CD4-positive, alpha-beta memory T cell (primary cell): ENCODE data around the gene STEAP2. TPM values are rescaled to one million over a fixed set of nuclear protein-coding genes. Genes with fewer than 3 reads are reported as not detected.

Experiments
- CTCF ChIA-PET: fragments of 350-600 bp; sonication (Branson Sonifier 250); formaldehyde crosslinking; loops from one replicate; lab custom pipeline; 2021; ENCODE audit warnings: inconsistent platforms; ENCODE audit not compliant: partially characterized antibody; lab: Charles Lee
- POLR2A ChIA-PET: fragments of 350-600 bp; sonication (Branson Sonifier 250); formaldehyde crosslinking; loops from one replicate; lab custom pipeline; 2021; ENCODE audit not compliant: partially characterized antibody; lab: Charles Lee
- DNase-seq, 5 donors: peaks; one replicate each; pipeline versions ENCODE4 v3.0.0 to v3.0.0-alpha.2; 2020 to 2022; ENCODE audit warnings: mixed read lengths in 1 of 5
- H3K27ac ChIP-seq: one replicate; pipeline ENCODE4 v1.7.0; 2013; ENCODE audit warnings: low read depth, low read length
- H3K27me3 ChIP-seq: 2 replicates; pipeline ENCODE4 v1.7.0; 2013; ENCODE audit warnings: mild to moderate bottlenecking, low read length, moderate library complexity; ENCODE audit not compliant: insufficient read depth
- H3K36me3 ChIP-seq: 2 replicates; pipeline ENCODE4 v1.7.0; 2013; ENCODE audit warnings: mild to moderate bottlenecking, low read length, moderate library complexity; ENCODE audit not compliant: insufficient read depth
- H3K4me1 ChIP-seq: 2 replicates; pipeline ENCODE4 v1.7.0; 2013; ENCODE audit warnings: mild to moderate bottlenecking, low read length, moderate library complexity; ENCODE audit not compliant: insufficient read depth
- H3K4me3 ChIP-seq, 2 donors: one replicate each; pipeline ENCODE4 v1.7.0; 2013; ENCODE audit warnings: low read length in 2 of 2, mild to moderate bottlenecking in 1 of 2
- H3K9me3 ChIP-seq, 2 donors: one replicate each; pipeline ENCODE4 v1.7.0; 2013; ENCODE audit warnings: low read length in 2 of 2, control low read depth in 1 of 2; ENCODE audit not compliant: control insufficient read depth in 1 of 2
- H3K27ac Mint-ChIP-seq, 7 donors: one replicate each; pipeline ENCODE4 v1.8.0; 2020 to 2021; ENCODE audit warnings: mixed read lengths in 7 of 7, mild to moderate bottlenecking in 6 of 7, inconsistent platforms in 3 of 7, moderate library complexity in 3 of 7
- H3K27me3 Mint-ChIP-seq, 2 donors: one replicate each; pipeline ENCODE4 v1.8.0; 2020 to 2021; ENCODE audit warnings: mixed read lengths in 2 of 2
- H3K36me3 Mint-ChIP-seq, 2 donors: one replicate each; pipeline ENCODE4 v1.8.0; 2020 to 2021; ENCODE audit warnings: mixed read lengths in 2 of 2, inconsistent platforms in 1 of 2, mild to moderate bottlenecking in 1 of 2
- H3K4me1 Mint-ChIP-seq, 4 donors: one replicate each; pipeline ENCODE4 v1.8.0; 2020 to 2021; ENCODE audit warnings: mixed read lengths in 4 of 4, mild to moderate bottlenecking in 1 of 4
- H3K4me3 Mint-ChIP-seq, 8 donors: one replicate each; pipeline ENCODE4 v1.8.0; 2020 to 2021; ENCODE audit warnings: mixed read lengths in 8 of 8, mild to moderate bottlenecking in 7 of 8, moderate library complexity in 6 of 8, inconsistent platforms in 3 of 8
- H3K9me3 Mint-ChIP-seq, 8 donors: one replicate each; pipeline ENCODE4 v1.8.0; 2020 to 2021; ENCODE audit warnings: mixed read lengths in 8 of 8, mild to moderate bottlenecking in 5 of 8, inconsistent platforms in 3 of 8, moderate library complexity in 1 of 8
- intact Hi-C: fragments of 100-400 bp; cut with micrococcal nuclease; formaldehyde crosslinking; loops from one replicate; pipeline ENCODE4 v1.15.1; 2023
- polyA plus RNA-seq, 2 donors: library from polyadenylated mRNA; unstranded; fragments of 300-500 nt; fragmentation: Illumina TruSeq; gene quantifications; one replicate each; pipeline ENCODE4 v1.2.3, GENCODE V29; 2021
- total RNA-seq, 2 experiments: library from RNA; stranded (reverse); gene quantifications; one replicate each; pipeline ENCODE4 v1.2.3, GENCODE V29; 2021

Gene STEAP2
- total and polyA plus RNA-seq, 4 experiments from 2014 or later = 0.06 TPM; not detected in 3

- no peak overlapping the region for H3K4me3 ChIP-seq
- Mint-ChIP-seq H3K4me3 (peak overlapping the region in 1 of 8 donors; percentile 29), H3K27ac (no peak overlapping the region), H3K27me3 (peaks cover 1% of the 10 kb centered on the region in 2 donors), H3K4me1 (no peaks in the 10 kb centered on the region), H3K36me3 (no peaks in the 10 kb centered on the region), H3K9me3 (peaks cover 0 to 1% (median 0%) of the 10 kb centered on the region in 8 donors)
- ChIA-PET CTCF (interaction anchor here (1.2 kb wide), 1 partner anchor 43 kb away, joined by 3 read pairs; no protein-coding TSS in a partner anchor), POLR2A (no interaction called here)
- H3K27ac ChIP-seq = no peak overlapping the region
- H3K36me3 ChIP-seq = no peaks in the 10 kb centered on the region
- peaks cover 8% of the 10 kb centered on the region for H3K27me3 ChIP-seq
- DNase-seq = no peak
- H3K9me3 ChIP-seq = no peaks in the 10 kb centered on the region
- no peaks in the 10 kb centered on the region for H3K4me1 ChIP-seq
- intact Hi-C loops = no loop called here
Observed at GRCh38 chr7:90269163-90269562, 57.6 kb downstream of the STEAP2 start.

GRCh38 chr7:90270431-90271178 lies 59.1 kb downstream of the STEAP2 start:
- H3K4me3 Mint-ChIP-seq = no peak overlapping the region

GRCh38 chr7:90271753-90272152 lies 60.2 kb downstream of the STEAP2 start:
- no peak overlapping the region for H3K4me3 ChIP-seq
- peaks cover 0 to 1% (median 0%) of the 10 kb centered on the region in 8 donors for H3K9me3 Mint-ChIP-seq
- no peak overlapping the region for H3K27ac ChIP-seq
- intact Hi-C loops = no loop called here
- H3K27me3 Mint-ChIP-seq = no peaks in the 10 kb centered on the region
- ChIA-PET CTCF (no interaction called here), POLR2A (no interaction called here)
- peaks cover 8% of the 10 kb centered on the region for H3K27me3 ChIP-seq
- H3K4me3 Mint-ChIP-seq = no peak overlapping the region
- H3K36me3 Mint-ChIP-seq = no peaks in the 10 kb centered on the region
- no peaks in the 10 kb centered on the region for H3K4me1 ChIP-seq
- no peak for DNase-seq
- no peaks in the 10 kb centered on the region for H3K4me1 Mint-ChIP-seq
- no peaks in the 10 kb centered on the region for H3K9me3 ChIP-seq
- no peak overlapping the region for H3K27ac Mint-ChIP-seq
- H3K36me3 ChIP-seq = no peaks in the 10 kb centered on the region

More at GRCh38 chr7:90270431-90271178, 59.1 kb downstream of the STEAP2 start:
- no peak overlapping the region for H3K27ac Mint-ChIP-seq
- no peak overlapping the region for H3K4me3 ChIP-seq
- ChIA-PET POLR2A (no interaction called here), CTCF (no interaction called here)
- H3K27ac ChIP-seq = no peak overlapping the region
- no peaks in the 10 kb centered on the region for H3K36me3 ChIP-seq
- peaks cover 0 to 1% (median 0%) of the 10 kb centered on the region in 8 donors for H3K9me3 Mint-ChIP-seq
- H3K4me1 Mint-ChIP-seq = no peaks in the 10 kb centered on the region
- no peaks in the 10 kb centered on the region for H3K9me3 ChIP-seq
- DNase-seq = no peak
- peaks cover 8% of the 10 kb centered on the region for H3K27me3 ChIP-seq
- no peaks in the 10 kb centered on the region for H3K4me1 ChIP-seq
- peaks cover 0 to 1% of the 10 kb centered on the region in 2 donors for H3K27me3 Mint-ChIP-seq
- intact Hi-C loops = no loop called here
- H3K36me3 Mint-ChIP-seq = no peaks in the 10 kb centered on the region

GRCh38 chr7:90272242-90272641 lies 60.7 kb downstream of the STEAP2 start:
- Histone ChIP-seq H3K9me3 (no peaks in the 10 kb centered on the region), H3K27me3 (peaks cover 8% of the 10 kb centered on the region), H3K36me3 (no peaks in the 10 kb centered on the region), H3K4me3 (no peak overlapping the region), H3K4me1 (no peaks in the 10 kb centered on the region), H3K27ac (no peak overlapping the region)
- no peak for DNase-seq
- H3K9me3 Mint-ChIP-seq = peaks cover 0 to 1% (median 0%) of the 10 kb centered on the region in 8 donors
- H3K27ac Mint-ChIP-seq = no peak overlapping the region
- H3K36me3 Mint-ChIP-seq = no peaks in the 10 kb centered on the region
- intact Hi-C loops = no loop called here
- ChIA-PET POLR2A (no interaction called here), CTCF (no interaction called here)
- no peaks in the 10 kb centered on the region for H3K27me3 Mint-ChIP-seq
- no peak overlapping the region for H3K4me3 Mint-ChIP-seq
- no peaks in the 10 kb centered on the region for H3K4me1 Mint-ChIP-seq

GRCh38 chr7:90274161-90274560 lies 62.6 kb downstream of the STEAP2 start:
- Mint-ChIP-seq H3K4me1 (no peaks in the 10 kb centered on the region), H3K9me3 (peaks cover 0 to 1% (median 0%) of the 10 kb centered on the region in 8 donors), H3K4me3 (no peak overlapping the region), H3K27ac (no peak overlapping the region), H3K27me3 (no peaks in the 10 kb centered on the region), H3K36me3 (no peaks in the 10 kb centered on the region)
- ChIA-PET POLR2A (no interaction called here), CTCF (no interaction called here)
- H3K4me1 ChIP-seq = no peaks in the 10 kb centered on the region
- no peaks in the 10 kb centered on the region for H3K27me3 ChIP-seq
- no peak overlapping the region for H3K27ac ChIP-seq
- DNase-seq = no peak
- intact Hi-C loops = no loop called here
- H3K36me3 ChIP-seq = no peaks in the 10 kb centered on the region
- no peak overlapping the region for H3K4me3 ChIP-seq
- no peaks in the 10 kb centered on the region for H3K9me3 ChIP-seq

GRCh38 chr7:90276033-90276728 lies 64.6 kb downstream of the STEAP2 start:
- DNase-seq = no peak
- ChIA-PET POLR2A (no interaction called here), CTCF (interaction anchor here (1.3 kb wide), 1 partner anchor 21 kb away, joined by 3 read pairs; no protein-coding TSS in a partner anchor)
- Mint-ChIP-seq H3K9me3 (peaks cover 0 to 1% (median 0%) of the 10 kb centered on the region in 8 donors), H3K27ac (no peak overlapping the region), H3K27me3 (no peaks in the 10 kb centered on the region), H3K4me1 (no peaks in the 10 kb centered on the region), H3K36me3 (no peaks in the 10 kb centered on the region), H3K4me3 (no peak overlapping the region)
- intact Hi-C loops = no loop called here
- H3K9me3 ChIP-seq = no peaks in the 10 kb centered on the region
- no peaks in the 10 kb centered on the region for H3K4me1 ChIP-seq
- H3K27ac ChIP-seq = no peak overlapping the region
- no peaks in the 10 kb centered on the region for H3K27me3 ChIP-seq
- no peaks in the 10 kb centered on the region for H3K36me3 ChIP-seq
- no peak overlapping the region for H3K4me3 ChIP-seq
